ENCODE results near the gene MAP7D2. TPM values are rescaled to one million over a fixed set of nuclear protein-coding genes. Genes with fewer than 3 reads are reported as not detected.

MAP7D2 gene
- total and polyA plus RNA-seq, 9 of the 15 experiments (the other 6 are each of a cell fraction or from before 2014, with no cell fraction given), result 0.01 to 0.04 (median 0.03) TPM; not detected in 4

DNA sequence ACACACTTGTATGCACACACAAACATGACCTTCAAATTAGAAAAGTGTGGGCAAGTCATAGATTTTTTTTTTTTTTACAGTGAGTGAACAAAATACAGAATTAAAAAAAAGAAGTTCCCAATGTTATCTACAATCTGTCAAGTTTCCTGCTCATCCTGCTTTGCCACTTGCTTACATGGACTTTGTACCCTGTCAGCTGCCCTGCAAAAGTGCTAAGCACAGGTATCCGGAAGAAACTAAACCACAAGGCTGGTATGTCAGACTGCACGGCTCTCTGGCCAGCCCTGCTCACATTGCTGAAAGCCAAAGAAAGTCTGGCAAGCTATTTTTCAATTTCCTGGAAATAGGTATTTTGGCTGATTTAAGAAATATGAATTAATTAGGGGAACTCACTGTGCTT is 87.0 kb downstream of the MAP7D2 start (continued):
- TF ChIP-seq, protein P1, sequence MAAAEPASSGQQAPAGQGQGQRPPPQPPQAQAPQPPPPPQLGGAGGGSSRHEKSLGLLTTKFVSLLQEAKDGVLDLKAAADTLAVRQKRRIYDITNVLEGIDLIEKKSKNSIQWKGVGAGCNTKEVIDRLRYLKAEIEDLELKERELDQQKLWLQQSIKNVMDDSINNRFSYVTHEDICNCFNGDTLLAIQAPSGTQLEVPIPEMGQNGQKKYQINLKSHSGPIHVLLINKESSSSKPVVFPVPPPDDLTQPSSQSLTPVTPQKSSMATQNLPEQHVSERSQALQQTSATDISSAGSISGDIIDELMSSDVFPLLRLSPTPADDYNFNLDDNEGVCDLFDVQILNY (CRISPR knock-in tag; IDR thresholded peaks at IDR 0.05), result no peak
- TF ChIP-seq MCM3 (IDR thresholded peaks at IDR 0.05) (no peak), SOX6 (IDR thresholded peaks at IDR 0.05) (no peak), CBX8 (IDR thresholded peaks at IDR 0.05; ENCODE audit: borderline replicate concordance, extremely low read depth, low read depth, low read length, poor library complexity, severe bottlenecking) (no peak), RBFOX2 (IDR thresholded peaks at IDR 0.05; ENCODE audit: low read depth, low read length) (no peak), FOXP1 (CRISPR knock-in tag; IDR thresholded peaks at IDR 0.05) (no peak), RFX7 (CRISPR knock-in tag; IDR thresholded peaks at IDR 0.05) (no peak), RHOXF2B (CRISPR knock-in tag; conservative IDR thresholded peaks at IDR 0.05) (no peak), ETV1 (tag; conservative IDR thresholded peaks at IDR 0.05; ENCODE audit: low read depth) (no peak), ZNF589 (CRISPR knock-in tag; IDR thresholded peaks at IDR 0.05; ENCODE audit: low read depth) (no peak)
- TF ChIP-seq, protein P2, sequence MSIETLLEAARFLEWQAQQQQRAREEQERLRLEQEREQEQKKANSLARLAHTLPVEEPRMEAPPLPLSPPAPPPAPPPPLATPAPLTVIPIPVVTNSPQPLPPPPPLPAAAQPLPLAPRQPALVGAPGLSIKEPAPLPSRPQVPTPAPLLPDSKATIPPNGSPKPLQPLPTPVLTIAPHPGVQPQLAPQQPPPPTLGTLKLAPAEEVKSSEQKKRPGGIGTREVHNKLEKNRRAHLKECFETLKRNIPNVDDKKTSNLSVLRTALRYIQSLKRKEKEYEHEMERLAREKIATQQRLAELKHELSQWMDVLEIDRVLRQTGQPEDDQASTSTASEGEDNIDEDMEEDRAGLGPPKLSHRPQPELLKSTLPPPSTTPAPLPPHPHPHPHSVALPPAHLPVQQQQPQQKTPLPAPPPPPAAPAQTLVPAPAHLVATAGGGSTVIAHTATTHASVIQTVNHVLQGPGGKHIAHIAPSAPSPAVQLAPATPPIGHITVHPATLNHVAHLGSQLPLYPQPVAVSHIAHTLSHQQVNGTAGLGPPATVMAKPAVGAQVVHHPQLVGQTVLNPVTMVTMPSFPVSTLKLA (conservative IDR thresholded peaks at IDR 0.05), result no peak
- TF ChIP-seq, protein P3, sequence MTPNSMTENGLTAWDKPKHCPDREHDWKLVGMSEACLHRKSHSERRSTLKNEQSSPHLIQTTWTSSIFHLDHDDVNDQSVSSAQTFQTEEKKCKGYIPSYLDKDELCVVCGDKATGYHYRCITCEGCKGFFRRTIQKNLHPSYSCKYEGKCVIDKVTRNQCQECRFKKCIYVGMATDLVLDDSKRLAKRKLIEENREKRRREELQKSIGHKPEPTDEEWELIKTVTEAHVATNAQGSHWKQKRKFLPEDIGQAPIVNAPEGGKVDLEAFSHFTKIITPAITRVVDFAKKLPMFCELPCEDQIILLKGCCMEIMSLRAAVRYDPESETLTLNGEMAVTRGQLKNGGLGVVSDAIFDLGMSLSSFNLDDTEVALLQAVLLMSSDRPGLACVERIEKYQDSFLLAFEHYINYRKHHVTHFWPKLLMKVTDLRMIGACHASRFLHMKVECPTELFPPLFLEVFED (CRISPR knock-in tag; conservative IDR thresholded peaks at IDR 0.05), result no peak
